HepG2 (cell line): ENCODE data around the gene MEGF6. TPM values are rescaled to one million over a fixed set of nuclear protein-coding genes. Genes with fewer than 3 reads are reported as not detected.
A peak's percentile ranks its signal among the peaks of the same experiment; 100 is the strongest.

Experiments used
- BCL6 ChIP-seq: IDR thresholded peaks from 2 replicates; pipeline ENCODE4 v1.6.1; 2016; ENCODE audit warnings: missing genetic modification reagents, missing compliant biosample characterization
- DMAP1 ChIP-seq: IDR thresholded peaks from 2 replicates; pipeline ENCODE4 v1.6.1; 2016
- FOXO1 ChIP-seq: sonication (generic); formaldehyde crosslinking; IDR thresholded peaks from 2 replicates; pipeline ENCODE4 v1.4.0; 2020; ENCODE audit warnings: missing genetic modification reagents
- GABPB1 ChIP-seq: IDR thresholded peaks from 2 replicates; pipeline ENCODE4 v1.6.1; 2016; ENCODE audit warnings: mild to moderate bottlenecking, missing genetic modification reagents, moderate library complexity, missing compliant biosample characterization
- HDAC2 ChIP-seq: sonication (generic); formaldehyde crosslinking; IDR thresholded peaks from 2 replicates; pipeline ENCODE4 v1.4.0; 2020; ENCODE audit warnings: missing genetic modification reagents
- KMT2B ChIP-seq: IDR thresholded peaks from 2 replicates; pipeline ENCODE4 v1.6.1; 2016; ENCODE audit warnings: missing genetic modification reagents, missing compliant biosample characterization
- NCOA2 ChIP-seq: sonication (generic); formaldehyde crosslinking; IDR thresholded peaks from 2 replicates; pipeline ENCODE4 v1.8.0; 2022; ENCODE audit warnings: inconsistent platforms
- NR3C1 ChIP-seq: sonication (generic); formaldehyde crosslinking; IDR thresholded peaks from 2 replicates; pipeline ENCODE4 v1.4.0; 2020; ENCODE audit warnings: missing genetic modification reagents
- PHF21A ChIP-seq: sonication (generic); formaldehyde crosslinking; IDR thresholded peaks from 2 replicates; pipeline ENCODE4 v1.5.0; 2020; ENCODE audit warnings: mild to moderate bottlenecking, missing genetic modification reagents
- RXRA ChIP-seq: sonication (generic); formaldehyde crosslinking; IDR thresholded peaks from 2 replicates; pipeline ENCODE4 v1.5.1; 2020; ENCODE audit warnings: missing genetic modification reagents
- SAP130 ChIP-seq: IDR thresholded peaks from 2 replicates; pipeline ENCODE4 v1.6.1; 2016; ENCODE audit warnings: low read depth
- SKI ChIP-seq: fragments of 450-650 bp; IDR thresholded peaks from one replicate; pipeline ENCODE4 v1.6.1; 2018; ENCODE audit warnings: mild to moderate bottlenecking; ENCODE audit not compliant: partially characterized antibody
- YEATS4 ChIP-seq: sonication (generic); formaldehyde crosslinking; IDR thresholded peaks from 2 replicates; pipeline ENCODE4 v1.4.0; 2020; ENCODE audit warnings: missing genetic modification reagents, borderline replicate concordance
- ZFP36 ChIP-seq: fragments of 150-350 bp; IDR thresholded peaks from 2 replicates; pipeline ENCODE4 v1.6.1; 2018; ENCODE audit warnings: borderline replicate concordance, low read length, low read depth; ENCODE audit not compliant: partially characterized antibody
- ZIK1 ChIP-seq: sonication (generic); formaldehyde crosslinking; IDR thresholded peaks from 2 replicates; pipeline ENCODE4 v1.5.0; 2020; ENCODE audit warnings: mild to moderate bottlenecking, low read depth, missing genetic modification reagents, borderline replicate concordance
- polyA plus RNA-seq, 8 experiments: library from polyadenylated mRNA; depleted of rRNA in 3 of 8; stranded (reverse) in 7 of 8; unstranded in 1 of 8; fragments of >200 nt; fragmentation: Illumina TruSeq in 4 of 8; extraction: Trizol in 4 of 8; gene quantifications; 2 replicates each; pipeline versions ENCODE4 v1.2.1 to v1.2.3, GENCODE V29; 2011 to 2016; ENCODE audit warnings: low read depth in 4 of 8, missing spikeins in 1 of 8, mixed read lengths in 1 of 8; ENCODE audit not compliant: insufficient read depth in 1 of 8
- total RNA-seq, 5 experiments: library from RNA; depleted of rRNA; stranded (reverse); fragments of >200 nt; fragmentation: Illumina TruSeq; extraction: Trizol; gene quantifications; 2 replicates each; pipeline ENCODE4 v1.2.3, GENCODE V29; 2016; ENCODE audit warnings: low read depth in 1 of 5
- TF ChIP-seq, protein P1 (sequence below): sonication (generic); formaldehyde crosslinking; IDR thresholded peaks from 2 replicates; pipeline ENCODE4 v1.4.0; 2020; ENCODE audit warnings: missing genetic modification reagents
- TF ChIP-seq, protein P2 (sequence below): sonication (generic); formaldehyde crosslinking; IDR thresholded peaks from 2 replicates; pipeline ENCODE4 v1.5.0; 2020; ENCODE audit warnings: mild to moderate bottlenecking, missing genetic modification reagents, borderline replicate concordance
- TF ChIP-seq, protein P3 (sequence below): sonication (generic); formaldehyde crosslinking; IDR thresholded peaks from 2 replicates; pipeline ENCODE4 v1.9.0; 2021; ENCODE audit warnings: missing genetic modification reagents, mild to moderate bottlenecking, borderline replicate concordance
- TF ChIP-seq, protein P4 (sequence below): sonication (generic); formaldehyde crosslinking; IDR thresholded peaks from 2 replicates; pipeline ENCODE4 v1.8.0; 2022; ENCODE audit warnings: mild to moderate bottlenecking, missing genetic modification reagents; ENCODE audit not compliant: insufficient replicate concordance
- TF ChIP-seq, protein P5 (sequence below): sonication (generic); formaldehyde crosslinking; IDR thresholded peaks from 2 replicates; pipeline ENCODE4 v1.8.0; 2022; ENCODE audit warnings: missing genetic modification reagents, mild to moderate bottlenecking, moderate library complexity, borderline replicate concordance

MEGF6 gene
- total and polyA plus RNA-seq, 2 of the 13 experiments (the other 11 are each of a cell fraction or from before 2014, with no cell fraction given) = 1.9 TPM

DNA sequence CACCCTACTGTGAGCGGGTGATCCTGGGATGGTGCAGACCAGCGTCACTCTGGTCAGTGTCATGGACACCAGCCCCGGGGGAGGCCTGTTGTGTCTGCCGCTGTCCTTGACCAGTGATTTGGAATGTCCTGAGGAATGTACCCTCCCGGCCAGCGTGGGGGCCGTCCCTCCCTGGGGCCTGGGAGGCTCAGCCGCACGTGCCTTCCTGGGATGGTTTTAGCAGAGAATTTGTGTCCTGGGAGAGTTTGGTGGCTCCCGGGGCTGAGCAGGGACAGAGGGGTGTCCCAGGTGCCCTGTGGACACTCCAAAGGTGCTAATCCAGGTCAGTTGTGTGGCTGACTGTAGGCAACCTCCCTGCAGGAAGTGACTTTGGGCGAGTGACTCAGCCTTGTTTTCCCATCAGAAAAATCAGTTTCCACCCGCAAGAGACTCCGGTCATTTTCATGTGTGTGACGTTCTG, 150.6 kb downstream of the MEGF6 start (continued):
- TF ChIP-seq HDAC2 (CRISPR knock-in tag) = peak; percentile 37
- TF ChIP-seq, protein P1, sequence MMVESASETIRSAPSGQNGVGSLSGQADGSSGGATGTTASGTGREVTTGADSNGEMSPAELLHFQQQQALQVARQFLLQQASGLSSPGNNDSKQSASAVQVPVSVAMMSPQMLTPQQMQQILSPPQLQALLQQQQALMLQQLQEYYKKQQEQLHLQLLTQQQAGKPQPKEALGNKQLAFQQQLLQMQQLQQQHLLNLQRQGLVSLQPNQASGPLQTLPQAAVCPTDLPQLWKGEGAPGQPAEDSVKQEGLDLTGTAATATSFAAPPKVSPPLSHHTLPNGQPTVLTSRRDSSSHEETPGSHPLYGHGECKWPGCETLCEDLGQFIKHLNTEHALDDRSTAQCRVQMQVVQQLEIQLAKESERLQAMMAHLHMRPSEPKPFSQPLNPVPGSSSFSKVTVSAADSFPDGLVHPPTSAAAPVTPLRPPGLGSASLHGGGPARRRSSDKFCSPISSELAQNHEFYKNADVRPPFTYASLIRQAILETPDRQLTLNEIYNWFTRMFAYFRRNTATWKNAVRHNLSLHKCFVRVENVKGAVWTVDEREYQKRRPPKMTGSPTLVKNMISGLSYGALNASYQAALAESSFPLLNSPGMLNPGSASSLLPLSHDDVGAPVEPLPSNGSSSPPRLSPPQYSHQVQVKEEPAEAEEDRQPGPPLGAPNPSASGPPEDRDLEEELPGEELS (CRISPR knock-in tag) = peak; percentile 69
- no peak for TF ChIP-seq NR3C1
- TF ChIP-seq ZIK1 (CRISPR knock-in tag) = 0 out of 2 replicates have a peak, but pooled peaks have one; percentile 7
- peak; percentile 15; the same call in 1 of the 2 replicates for TF ChIP-seq GABPB1 (CRISPR knock-in tag)
- peak; percentile 77 for TF ChIP-seq FOXO1 (CRISPR knock-in tag)
- peak; percentile 19; the same call in 1 of the 2 replicates for TF ChIP-seq DMAP1 (CRISPR knock-in tag)
- TF ChIP-seq, protein P2, sequence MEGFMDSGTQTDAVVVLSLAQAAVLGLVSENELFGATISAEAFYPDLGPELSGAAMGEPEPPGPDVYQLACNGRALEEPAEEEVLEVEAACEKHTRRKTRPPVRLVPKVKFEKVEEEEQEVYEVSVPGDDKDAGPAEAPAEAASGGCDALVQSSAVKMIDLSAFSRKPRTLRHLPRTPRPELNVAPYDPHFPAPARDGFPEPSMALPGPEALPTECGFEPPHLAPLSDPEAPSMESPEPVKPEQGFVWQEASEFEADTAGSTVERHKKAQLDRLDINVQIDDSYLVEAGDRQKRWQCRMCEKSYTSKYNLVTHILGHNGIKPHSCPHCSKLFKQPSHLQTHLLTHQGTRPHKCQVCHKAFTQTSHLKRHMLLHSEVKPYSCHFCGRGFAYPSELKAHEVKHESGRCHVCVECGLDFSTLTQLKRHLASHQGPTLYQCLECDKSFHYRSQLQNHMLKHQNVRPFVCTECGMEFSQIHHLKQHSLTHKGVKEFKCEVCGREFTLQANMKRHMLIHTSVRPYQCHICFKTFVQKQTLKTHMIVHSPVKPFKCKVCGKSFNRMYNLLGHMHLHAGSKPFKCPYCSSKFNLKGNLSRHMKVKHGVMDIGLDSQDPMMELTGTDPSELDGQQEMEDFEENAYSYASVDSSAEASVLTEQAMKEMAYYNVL (CRISPR knock-in tag) = 0 out of 2 replicates have a peak, but pooled peaks have one; percentile 18
- TF ChIP-seq ZFP36 = no peak
- TF ChIP-seq, protein P3, sequence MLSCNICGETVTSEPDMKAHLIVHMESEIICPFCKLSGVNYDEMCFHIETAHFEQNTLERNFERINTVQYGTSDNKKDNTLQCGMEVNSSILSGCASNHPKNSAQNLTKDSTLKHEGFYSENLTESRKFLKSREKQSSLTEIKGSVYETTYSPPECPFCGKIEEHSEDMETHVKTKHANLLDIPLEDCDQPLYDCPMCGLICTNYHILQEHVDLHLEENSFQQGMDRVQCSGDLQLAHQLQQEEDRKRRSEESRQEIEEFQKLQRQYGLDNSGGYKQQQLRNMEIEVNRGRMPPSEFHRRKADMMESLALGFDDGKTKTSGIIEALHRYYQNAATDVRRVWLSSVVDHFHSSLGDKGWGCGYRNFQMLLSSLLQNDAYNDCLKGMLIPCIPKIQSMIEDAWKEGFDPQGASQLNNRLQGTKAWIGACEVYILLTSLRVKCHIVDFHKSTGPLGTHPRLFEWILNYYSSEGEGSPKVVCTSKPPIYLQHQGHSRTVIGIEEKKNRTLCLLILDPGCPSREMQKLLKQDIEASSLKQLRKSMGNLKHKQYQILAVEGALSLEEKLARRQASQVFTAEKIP (CRISPR knock-in tag) = no peak
- TF ChIP-seq PHF21A (CRISPR knock-in tag) = peak; percentile 51; the same call in 1 of the 2 replicates
- TF ChIP-seq YEATS4 (CRISPR knock-in tag) = peak; percentile 14; the same call in 1 of the 2 replicates
- TF ChIP-seq NCOA2 (CRISPR knock-in tag) = peak; percentile 39; the same call in 1 of the 2 replicates
- TF ChIP-seq, protein P4, sequence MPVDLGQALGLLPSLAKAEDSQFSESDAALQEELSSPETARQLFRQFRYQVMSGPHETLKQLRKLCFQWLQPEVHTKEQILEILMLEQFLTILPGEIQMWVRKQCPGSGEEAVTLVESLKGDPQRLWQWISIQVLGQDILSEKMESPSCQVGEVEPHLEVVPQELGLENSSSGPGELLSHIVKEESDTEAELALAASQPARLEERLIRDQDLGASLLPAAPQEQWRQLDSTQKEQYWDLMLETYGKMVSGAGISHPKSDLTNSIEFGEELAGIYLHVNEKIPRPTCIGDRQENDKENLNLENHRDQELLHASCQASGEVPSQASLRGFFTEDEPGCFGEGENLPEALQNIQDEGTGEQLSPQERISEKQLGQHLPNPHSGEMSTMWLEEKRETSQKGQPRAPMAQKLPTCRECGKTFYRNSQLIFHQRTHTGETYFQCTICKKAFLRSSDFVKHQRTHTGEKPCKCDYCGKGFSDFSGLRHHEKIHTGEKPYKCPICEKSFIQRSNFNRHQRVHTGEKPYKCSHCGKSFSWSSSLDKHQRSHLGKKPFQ (CRISPR knock-in tag) = peak; percentile 29
- TF ChIP-seq SKI = peak; percentile 78
- TF ChIP-seq RXRA = peak; percentile 62; the same call in 1 of the 2 replicates
- TF ChIP-seq, protein P5, sequence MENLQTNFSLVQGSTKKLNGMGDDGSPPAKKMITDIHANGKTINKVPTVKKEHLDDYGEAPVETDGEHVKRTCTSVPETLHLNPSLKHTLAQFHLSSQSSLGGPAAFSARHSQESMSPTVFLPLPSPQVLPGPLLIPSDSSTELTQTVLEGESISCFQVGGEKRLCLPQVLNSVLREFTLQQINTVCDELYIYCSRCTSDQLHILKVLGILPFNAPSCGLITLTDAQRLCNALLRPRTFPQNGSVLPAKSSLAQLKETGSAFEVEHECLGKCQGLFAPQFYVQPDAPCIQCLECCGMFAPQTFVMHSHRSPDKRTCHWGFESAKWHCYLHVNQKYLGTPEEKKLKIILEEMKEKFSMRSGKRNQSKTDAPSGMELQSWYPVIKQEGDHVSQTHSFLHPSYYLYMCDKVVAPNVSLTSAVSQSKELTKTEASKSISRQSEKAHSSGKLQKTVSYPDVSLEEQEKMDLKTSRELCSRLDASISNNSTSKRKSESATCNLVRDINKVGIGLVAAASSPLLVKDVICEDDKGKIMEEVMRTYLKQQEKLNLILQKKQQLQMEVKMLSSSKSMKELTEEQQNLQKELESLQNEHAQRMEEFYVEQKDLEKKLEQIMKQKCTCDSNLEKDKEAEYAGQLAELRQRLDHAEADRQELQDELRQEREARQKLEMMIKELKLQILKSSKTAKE = peak; percentile 92
- peak; percentile 51 for TF ChIP-seq BCL6 (CRISPR knock-in tag)
- no peak for TF ChIP-seq KMT2B (CRISPR knock-in tag)
- peak; percentile 57; the same call in 1 of the 2 replicates for TF ChIP-seq SAP130 (CRISPR knock-in tag)
